Muscle of back (tissue), 10 donors: ENCODE results near the gene MYCBP2. TPM values are rescaled to one million over a fixed set of nuclear protein-coding genes. Genes with fewer than 3 reads are reported as not detected.

ENCODE experiments used
- polyA plus RNA-seq, 10 donors: library from polyadenylated mRNA; unstranded; fragments of 120-200 nt; gene quantifications; one replicate each; pipeline ENCODE4 v1.2.1, GENCODE V29; 2013; ENCODE audit not compliant: insufficient read length in 10 of 10

MYCBP2 gene
- polyA plus RNA-seq, 10 donors, result 41.6 to 56.7 (median 52.1) TPM

Other genes starting within 250 kb of the MYCBP2 start
- gene SCEL, start 208.6 kb upstream of the MYCBP2 start, polyA plus RNA-seq, result 1 to 10 TPM in 2 of 10 donors, under 1 TPM in 5, not detected in 3; 0.08 to 9.9 (median 0.13) TPM